Right ventricle myocardium inferior (tissue), 1 donor: Measurements from ENCODE around the gene GTF2H1. TPM values are rescaled to one million over a fixed set of nuclear protein-coding genes. Genes with fewer than 3 reads are reported as not detected.
A peak's percentile ranks its signal among the peaks of the same experiment; 100 is the strongest.
"Not testable (repeated sequence)": the region's sequence is repeated elsewhere in the genome, so short reads cannot be mapped to it uniquely, and the experiment has no call there.

ENCODE experiments used
- ATAC-seq: fragments of 200-7000 bp; cut with Tn5 transposase; one replicate; pipeline ENCODE4 v1.9.1; 2020; ENCODE audit warnings: mild to moderate bottlenecking, moderate library complexity
- DNase-seq: peaks from one replicate; pipeline ENCODE4 v3.0.0; 2021; ENCODE audit errors: missing footprints
- intact Hi-C: fragments of 100-400 bp; cut with DNase I; formaldehyde crosslinking; loops from one replicate; pipeline ENCODE4 v1.11.0; 2022
- microRNA-seq: library from miRNA; unstranded; fragments of <30 nt; microRNA quantifications from one replicate; pipeline ENCODE4 v1.2.0, GENCODE V29; 2020
- total RNA-seq: library from RNA; stranded (reverse); fragmentation: NEBNext Ultra II Directional; extraction: Animal tissue kit (Norgen Biotek cat#: 25700); gene quantifications from one replicate; pipeline ENCODE4 v1.2.1, GENCODE V29; 2021
- donor health status: DM: no; HTN: yes; CAD: no; lungs with severe emphysema.

Gene GTF2H1
- total RNA-seq, 1 donor from 2014 or later, result 23.9 TPM

DNA sequence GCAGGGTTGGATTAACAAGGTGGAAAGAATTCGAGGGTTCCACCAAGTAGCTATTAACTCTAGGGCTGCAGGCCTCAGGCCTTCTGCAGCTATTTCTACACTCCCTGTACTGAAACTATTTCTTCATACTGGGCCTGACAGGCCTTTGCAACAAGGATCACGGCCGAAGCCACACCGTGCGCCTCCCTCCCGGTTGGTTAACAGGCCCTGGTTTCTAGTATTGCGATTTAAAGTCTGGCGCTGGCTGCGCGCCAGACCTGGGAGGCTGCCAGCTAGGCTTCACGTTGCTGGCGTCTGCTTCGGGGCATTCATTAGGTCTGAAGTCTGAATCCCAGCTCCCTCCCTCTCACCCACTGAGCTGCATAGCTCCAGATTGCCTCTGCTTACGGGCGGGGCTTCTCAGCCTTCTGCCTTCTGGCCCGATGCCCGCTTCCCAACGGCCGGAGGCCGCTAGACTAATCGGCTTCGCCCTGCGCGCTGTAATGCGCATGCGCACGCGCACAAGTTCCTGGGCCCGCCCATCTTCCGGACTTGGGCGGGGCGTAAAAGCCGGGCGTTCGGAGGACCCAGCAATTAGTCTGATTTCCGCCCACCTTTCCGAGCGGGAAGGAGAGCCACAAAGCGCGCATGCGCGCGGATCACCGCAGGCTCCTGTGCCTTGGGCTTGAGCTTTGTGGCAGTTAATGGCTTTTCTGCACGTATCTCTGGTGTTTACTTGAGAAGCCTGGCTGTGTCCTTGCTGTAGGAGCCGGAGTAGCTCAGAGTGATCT, 73.6 kb downstream of the GTF2H1 start:
- intact Hi-C loops, result loop anchor here (1.0 to 10.0 kb wide), 4 partner anchors 74 to 309 kb away; partner anchors contain the start of genes GTF2H1, HPS5, SPTY2D1 and TSG101
- ATAC-seq (peak; percentile 96), DNase-seq (peak; percentile 100)

- ATAC-seq (no peak), DNase-seq (no peak)
- intact Hi-C loops, result loop anchor here (10.0 kb wide), 2 partner anchors 237 to 307 kb away; partner anchors contain the start of gene SPTY2D1
Measured at GRCh38 chr11:18397921-18398320, 75.6 kb downstream of the GTF2H1 start.

DNA sequence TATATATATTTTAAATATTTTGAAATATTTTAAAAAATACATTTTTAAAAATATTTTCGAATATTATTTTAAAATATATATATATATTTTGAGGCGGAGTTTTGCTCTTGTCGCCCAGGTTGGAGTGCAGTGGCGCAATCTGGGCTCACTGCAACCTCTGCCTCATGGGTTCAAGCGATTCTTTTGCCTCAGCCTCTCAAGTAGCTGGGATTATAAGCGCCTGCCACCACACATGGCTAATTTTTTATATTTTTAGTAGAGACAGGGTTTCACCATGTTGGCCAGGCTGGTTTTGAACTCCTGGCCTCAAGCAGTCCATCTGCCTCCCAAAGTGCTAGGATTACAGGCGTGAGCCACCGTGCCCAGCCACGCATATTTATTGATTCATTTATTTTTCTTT, 78.7 kb downstream of the GTF2H1 start:
- DNase-seq, intact Hi-C loops, ATAC-seq: not testable (repeated sequence)

- intact Hi-C loops, result no loop called here
- DNase-seq (no peak), ATAC-seq (no peak)
Measured at GRCh38 chr11:18404062-18404461, 81.7 kb downstream of the GTF2H1 start.

GRCh38 chr11:18407400-18407799, 85.0 kb downstream of the GTF2H1 start:
- DNase-seq, ATAC-seq, intact Hi-C loops: not testable (repeated sequence)

DNA sequence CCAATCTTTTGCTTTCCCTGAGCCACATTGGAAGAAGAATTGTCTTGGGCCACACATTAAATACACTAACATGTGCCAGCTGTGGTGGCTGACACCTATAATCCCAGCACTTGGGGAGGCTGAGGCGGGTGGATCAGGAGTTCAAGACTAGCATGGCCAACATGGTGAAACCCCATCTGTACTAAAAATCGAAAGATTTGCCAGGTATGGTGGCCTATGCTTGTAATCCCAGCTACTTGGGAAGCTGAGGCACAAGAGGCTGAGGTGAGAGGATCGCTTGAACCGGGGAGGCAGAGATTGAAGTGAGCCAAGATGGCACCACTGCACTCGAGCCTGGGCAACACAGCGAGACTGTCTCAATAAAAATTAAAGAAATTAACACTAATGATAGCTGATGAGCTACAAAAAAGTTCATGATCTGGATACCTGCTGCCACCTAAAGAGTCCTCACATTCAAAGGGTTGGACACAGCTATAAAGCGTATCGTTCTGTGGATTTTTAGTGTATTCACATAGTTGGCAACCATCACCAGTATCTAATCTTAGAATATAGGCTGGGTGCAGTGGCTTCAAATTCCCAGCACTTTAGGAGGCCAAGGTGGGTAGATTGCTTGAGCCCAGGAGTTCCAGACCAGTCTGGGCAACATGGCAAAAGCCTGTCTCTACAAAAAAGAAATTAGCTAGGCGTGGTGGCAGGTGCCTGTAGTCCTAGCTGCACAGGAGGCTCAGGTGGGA, 86.4 kb downstream of the GTF2H1 start:
- ATAC-seq, result peak; percentile 32
- DNase-seq, result no peak
- intact Hi-C loops, result no loop called here

DNA sequence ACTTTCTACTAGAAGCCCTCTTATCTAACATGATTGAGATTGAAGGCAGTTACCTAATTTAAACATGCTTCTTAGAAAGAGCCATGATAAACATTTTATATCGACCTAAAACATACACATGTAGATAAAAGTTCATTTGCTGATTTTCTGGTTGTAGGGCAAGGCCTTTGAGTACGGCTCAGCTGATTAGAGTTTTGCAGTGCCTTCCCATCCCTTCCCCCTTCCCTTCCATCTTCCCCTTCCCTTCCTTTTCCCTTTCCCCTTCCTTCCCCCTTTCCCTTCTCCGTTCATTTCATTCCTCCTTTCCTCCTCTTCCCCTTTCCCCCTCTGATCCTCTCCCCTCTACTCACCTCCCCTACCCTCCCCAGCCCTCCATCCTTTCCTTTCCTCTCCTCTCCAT, 94.1 kb downstream of the GTF2H1 start:
- ATAC-seq (no peak), DNase-seq (no peak)
- intact Hi-C loops, result no loop called here

Small RNA genes within 50 kb of the gene (microRNA-seq; reads per million reads assigned to microRNA genes)
- not detected for gene MIR3159

Other genes with a start within 250 kb of the GTF2H1 start
- gene SAAL1, start 216.5 kb upstream of the GTF2H1 start, total RNA-seq, result 7.9 TPM
- gene MRGPRX3, start 190.0 kb upstream of the GTF2H1 start, total RNA-seq, result not detected
- gene MRGPRX4, start 149.7 kb upstream of the GTF2H1 start, total RNA-seq, result not detected
- gene SAA4, start 85.8 kb upstream of the GTF2H1 start, total RNA-seq, result not detected
- gene SAA2, start 73.9 kb upstream of the GTF2H1 start, total RNA-seq, result 1.8 TPM
- gene SAA1, start 56.3 kb upstream of the GTF2H1 start, total RNA-seq, result 7.8 TPM
- gene HPS5, start 427 bp upstream of the GTF2H1 start, total RNA-seq, result 10.5 TPM
- gene LDHA, start 72.0 kb downstream of the GTF2H1 start, total RNA-seq, result 424 TPM
- not detected for gene LDHC, start 89.8 kb downstream of the GTF2H1 start, total RNA-seq
- not detected for gene LDHAL6A, start 133.3 kb downstream of the GTF2H1 start, total RNA-seq
- gene TSG101, start 204.4 kb downstream of the GTF2H1 start, total RNA-seq, result 62.6 TPM